ENCODE data around the gene CX3CL1. TPM values are rescaled to one million over a fixed set of nuclear protein-coding genes. Genes with fewer than 3 reads are reported as not detected.

CX3CL1 gene
- total RNA-seq, 4 donors from 2014 or later, result 5.8 to 31.9 (median 18.3) TPM

GRCh38 chr16:57352636-57353047 is 19.6 kb upstream of the CX3CL1 start:
- DNase-seq (ENCODE audit: low spot score in 2 of 2), result no peak
- 64 to 70% methylated on average over 5 to 6 of the region's 6 CpGs for WGBS, 2 donors
- H3K4me3 ChIP-seq (ENCODE audit: low read depth, poor library complexity, severe bottlenecking), result no peak overlapping the region
- TF ChIP-seq CTCF (IDR thresholded peaks at IDR 0.05) (no peak), POLR2A (IDR thresholded peaks at IDR 0.05) (no peak)
- intact Hi-C loops (cut with DNase I; ENCODE audit: low total_unique reads), result no loop called here

GRCh38 chr16:57354311-57354710 is 18.0 kb upstream of the CX3CL1 start:
- intact Hi-C loops (cut with DNase I; ENCODE audit: low total_unique reads), result no loop called here
- DNase-seq (ENCODE audit: low spot score in 2 of 2), result no peak
- 82 to 88% methylated on average over 7 of the region's 7 CpGs for WGBS, 2 donors
- no peak overlapping the region for H3K4me3 ChIP-seq (ENCODE audit: low read depth, poor library complexity, severe bottlenecking)
- TF ChIP-seq CTCF (IDR thresholded peaks at IDR 0.05) (no peak), POLR2A (IDR thresholded peaks at IDR 0.05) (no peak)

- no peak for DNase-seq (ENCODE audit: low spot score in 2 of 2)
- H3K4me3 ChIP-seq (ENCODE audit: low read depth, poor library complexity, severe bottlenecking), result no peak overlapping the region
- TF ChIP-seq POLR2A (IDR thresholded peaks at IDR 0.05), result no peak
- WGBS, 2 donors, result 86 to 87% methylated on average over 5 of the region's 5 CpGs
- intact Hi-C loops (cut with DNase I; ENCODE audit: low total_unique reads), result no loop called here
Measured at GRCh38 chr16:57355898-57356414, 16.3 kb upstream of the CX3CL1 start.

- intact Hi-C loops (cut with DNase I; ENCODE audit: low total_unique reads), result no loop called here
Measured at GRCh38 chr16:57356547-57356946, 15.7 kb upstream of the CX3CL1 start.

GRCh38 chr16:57357330-57358085 is 14.8 kb upstream of the CX3CL1 start:
- 80 to 82% methylated on average over 9 of the region's 9 CpGs for WGBS, 2 donors
- TF ChIP-seq CTCF (IDR thresholded peaks at IDR 0.05) (no peak), POLR2A (IDR thresholded peaks at IDR 0.05) (no peak)
- intact Hi-C loops (cut with DNase I; ENCODE audit: low total_unique reads), result loop anchor here (2.0 kb wide), 1 partner anchor 51 kb away; no protein-coding TSS in a partner anchor
- no peak overlapping the region for H3K4me3 ChIP-seq (ENCODE audit: low read depth, poor library complexity, severe bottlenecking)
- DNase-seq (ENCODE audit: low spot score in 2 of 2), result peak in 1 of 2 donors; percentile 71

More at GRCh38 chr16:57356547-57356946, 15.7 kb upstream of the CX3CL1 start:
- TF ChIP-seq POLR2A (IDR thresholded peaks at IDR 0.05) (no peak), CTCF (IDR thresholded peaks at IDR 0.05) (no peak)
- no peak overlapping the region for H3K4me3 ChIP-seq (ENCODE audit: low read depth, poor library complexity, severe bottlenecking)
- no peak for DNase-seq (ENCODE audit: low spot score in 2 of 2)
- 96 to 99% methylated on average over 4 of the region's 4 CpGs for WGBS, 2 donors

- DNase-seq (ENCODE audit: low spot score in 2 of 2), result peak in 1 of 2 donors; percentile 78
- 85% methylated on average over 7 of the region's 7 CpGs for WGBS, 2 donors
- H3K4me3 ChIP-seq (ENCODE audit: low read depth, poor library complexity, severe bottlenecking), result no peak overlapping the region
- intact Hi-C loops (cut with DNase I; ENCODE audit: low total_unique reads), result loop anchor here (2.0 kb wide), 1 partner anchor 51 kb away; no protein-coding TSS in a partner anchor
- TF ChIP-seq POLR2A (IDR thresholded peaks at IDR 0.05), result no peak
- TF ChIP-seq CTCF (IDR thresholded peaks at IDR 0.05), result no peak
Measured at GRCh38 chr16:57358086-57358420, 14.2 kb upstream of the CX3CL1 start.

Data from lower leg skin (tissue), 4 donors.